ENCODE measurements around the gene ASIC3.

ASIC3 gene

DNA sequence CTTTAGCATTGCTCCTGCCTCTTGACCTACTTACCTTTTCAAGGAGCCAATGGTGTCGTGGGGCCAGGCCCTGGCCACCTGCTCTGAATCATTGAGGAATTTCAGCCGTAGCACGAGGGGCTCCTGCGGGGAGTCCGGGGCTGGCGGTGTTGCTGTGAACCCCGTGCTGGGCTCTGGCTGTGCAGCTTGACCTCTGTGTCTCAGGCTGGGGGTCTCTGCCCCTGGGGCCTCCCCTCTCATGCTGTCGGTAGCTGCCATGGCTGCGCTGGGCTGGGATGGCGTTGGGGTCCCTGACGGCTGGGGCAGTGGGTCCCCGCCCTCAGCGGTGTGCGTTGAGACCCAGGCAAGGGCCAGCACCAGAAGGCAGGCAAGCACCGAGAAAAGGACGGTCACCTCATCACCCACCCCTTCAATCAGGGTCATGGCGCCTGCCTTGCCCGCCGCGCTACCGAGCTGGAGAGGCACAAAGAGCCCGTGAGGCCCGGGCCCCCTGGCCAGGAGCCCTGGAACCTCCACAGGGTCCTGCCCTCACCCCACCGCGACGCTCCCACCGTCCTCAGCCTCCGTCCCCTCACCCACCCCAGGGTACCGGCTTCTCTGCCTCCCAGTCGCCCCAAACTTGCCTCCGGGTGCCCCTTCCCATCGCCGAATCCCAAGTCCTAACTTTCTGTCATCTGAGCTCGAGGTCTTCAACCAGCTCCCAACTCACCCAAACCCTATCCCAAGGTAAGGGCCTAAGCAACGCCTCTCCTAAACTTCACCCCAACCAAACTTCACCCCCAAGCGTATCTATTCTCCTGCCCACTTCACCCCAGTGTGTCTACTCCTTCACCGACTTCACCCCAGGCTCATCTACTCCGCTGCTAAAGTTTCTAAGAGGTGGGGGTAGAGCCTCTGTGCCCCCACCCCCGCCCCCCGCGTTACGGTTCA, 34.1 kb downstream of the ASIC3 start:
- peaks cover 0 to 64% (median 53%) of the 10 kb centered on the region in 4 donors for H3K4me1 ChIP-seq

DNA sequence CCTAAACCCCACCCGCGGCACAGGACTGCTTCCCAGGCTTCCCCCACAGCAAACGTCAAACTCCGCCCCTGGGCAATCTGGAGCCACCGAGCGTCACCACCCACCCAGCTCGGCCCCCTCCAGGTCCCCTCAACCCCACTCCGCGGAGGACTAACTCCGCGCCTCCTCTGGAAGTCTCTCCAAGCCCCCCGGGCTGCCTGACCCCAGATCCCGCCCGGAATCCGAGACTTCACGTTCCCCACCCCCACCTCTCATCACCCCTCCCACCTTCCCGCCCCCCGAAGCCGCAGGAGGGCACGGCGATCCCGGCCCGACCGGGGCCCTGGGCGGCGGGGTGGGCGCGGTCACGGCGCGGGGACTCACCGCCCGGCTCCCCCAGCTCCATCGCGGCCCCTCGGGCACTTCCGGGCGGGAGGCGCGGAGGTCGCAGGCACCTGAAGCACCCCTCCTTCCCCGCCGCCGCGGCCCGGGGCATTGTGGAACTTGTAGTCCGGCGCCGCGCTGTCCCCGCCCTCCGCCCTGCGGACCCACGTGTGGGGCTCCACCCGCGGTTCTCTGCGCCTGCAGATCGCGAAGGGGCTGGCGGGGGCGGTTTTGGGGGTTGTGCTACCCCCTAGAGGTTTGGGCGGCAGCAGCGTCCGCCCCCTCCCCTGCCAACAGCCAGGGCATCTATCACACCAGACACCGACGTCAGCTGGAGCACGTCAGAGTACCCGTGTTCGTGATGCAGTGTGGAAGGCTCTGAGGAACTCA, 34.9 kb downstream of the ASIC3 start, which contains the start of gene TMUB1:
Gene TMUB1 (minus strand): TSS at position 423 of the 753 bp plus-strand sequence. CDS start 930 bp downstream, outside the sequence.
- Histone ChIP-seq H3K9me3 (no peaks in the 10 kb centered on the region), H3K27ac (peak within 1 kb of the TSS; percentile 98 to 99), H3K27me3 (no peaks in the 10 kb centered on the region), H3K36me3 (no peaks in the 10 kb centered on the region), H3K4me3 (peak within 1 kb of the TSS; percentile 89 to 95), H3K4me1 (peaks cover 0 to 64% (median 56%) of the 10 kb centered on the region in 4 donors)
- DNase-seq: peak; percentile 82 to 91
- TF ChIP-seq, protein P1, sequence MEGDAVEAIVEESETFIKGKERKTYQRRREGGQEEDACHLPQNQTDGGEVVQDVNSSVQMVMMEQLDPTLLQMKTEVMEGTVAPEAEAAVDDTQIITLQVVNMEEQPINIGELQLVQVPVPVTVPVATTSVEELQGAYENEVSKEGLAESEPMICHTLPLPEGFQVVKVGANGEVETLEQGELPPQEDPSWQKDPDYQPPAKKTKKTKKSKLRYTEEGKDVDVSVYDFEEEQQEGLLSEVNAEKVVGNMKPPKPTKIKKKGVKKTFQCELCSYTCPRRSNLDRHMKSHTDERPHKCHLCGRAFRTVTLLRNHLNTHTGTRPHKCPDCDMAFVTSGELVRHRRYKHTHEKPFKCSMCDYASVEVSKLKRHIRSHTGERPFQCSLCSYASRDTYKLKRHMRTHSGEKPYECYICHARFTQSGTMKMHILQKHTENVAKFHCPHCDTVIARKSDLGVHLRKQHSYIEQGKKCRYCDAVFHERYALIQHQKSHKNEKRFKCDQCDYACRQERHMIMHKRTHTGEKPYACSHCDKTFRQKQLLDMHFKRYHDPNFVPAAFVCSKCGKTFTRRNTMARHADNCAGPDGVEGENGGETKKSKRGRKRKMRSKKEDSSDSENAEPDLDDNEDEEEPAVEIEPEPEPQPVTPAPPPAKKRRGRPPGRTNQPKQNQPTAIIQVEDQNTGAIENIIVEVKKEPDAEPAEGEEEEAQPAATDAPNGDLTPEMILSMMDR (IDR thresholded peaks at IDR 0.05): no peak
- intact Hi-C loops (cut with DNase I; ENCODE audit: low total_unique reads): no loop called here

More for the DNA sequence above, 34.1 kb downstream of the ASIC3 start:
- intact Hi-C loops (cut with DNase I; ENCODE audit: low total_unique reads): no loop called here
- Histone ChIP-seq H3K36me3 (peaks cover 0 to 3% (median 2%) of the 10 kb centered on the region in 3 donors), H3K27me3 (no peaks in the 10 kb centered on the region), H3K9me3 (no peaks in the 10 kb centered on the region), H3K4me3 (peak overlapping the region; percentile 89 to 95), H3K27ac (peak overlapping the region; percentile 98 to 99)
- peak in 1 of 2 donors; percentile 70 for DNase-seq
- TF ChIP-seq, protein P1 (IDR thresholded peaks at IDR 0.05): no peak

DNA sequence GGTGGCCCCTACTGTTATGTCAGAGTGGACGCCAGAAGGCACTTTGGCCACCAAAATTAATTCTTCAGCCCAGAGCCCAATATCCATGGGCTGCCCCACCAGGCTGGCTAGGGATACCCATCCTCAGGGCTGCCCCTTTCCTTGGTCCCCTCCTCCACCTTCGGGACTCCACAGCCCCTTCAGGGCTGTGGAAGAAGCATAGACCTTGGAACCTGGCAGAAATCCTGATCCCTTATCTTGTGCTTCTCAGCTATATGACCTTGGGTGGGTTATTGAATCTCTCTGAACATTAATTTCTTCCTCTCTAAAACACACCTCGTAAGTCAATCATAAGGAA, 35.5 kb downstream of the ASIC3 start:
- intact Hi-C loops (cut with DNase I; ENCODE audit: low total_unique reads): no loop called here
- no peak for DNase-seq
- Histone ChIP-seq H3K4me1 (peaks cover 0 to 64% (median 54%) of the 10 kb centered on the region in 4 donors), H3K27ac (peak overlapping the region; percentile 98 to 99), H3K4me3 (peak overlapping the region; percentile 89 to 95), H3K27me3 (no peaks in the 10 kb centered on the region), H3K9me3 (no peaks in the 10 kb centered on the region), H3K36me3 (no peaks in the 10 kb centered on the region)
- TF ChIP-seq, protein P1 (IDR thresholded peaks at IDR 0.05): no peak

DNA sequence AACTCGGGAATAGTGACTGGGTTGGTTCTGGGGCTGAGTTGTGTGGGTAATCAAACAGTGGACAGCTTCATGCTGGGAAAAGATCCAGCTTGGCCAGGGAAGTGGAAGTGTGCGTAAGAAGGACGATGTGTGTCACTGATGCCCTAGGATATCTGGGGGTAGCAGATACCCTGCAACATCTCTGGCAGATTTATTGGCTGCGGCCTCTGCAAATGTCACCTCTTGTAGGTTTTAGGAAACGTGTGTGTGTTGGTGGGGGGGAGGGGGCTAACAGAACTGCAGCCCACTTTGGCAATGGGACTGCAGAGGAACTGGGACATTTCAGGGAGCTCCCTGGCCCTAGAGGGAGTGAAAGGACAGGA, 37.0 kb downstream of the ASIC3 start:
- TF ChIP-seq, protein P1 (IDR thresholded peaks at IDR 0.05): no peak
- peak; percentile 16 to 67 for DNase-seq
- Histone ChIP-seq H3K36me3 (no peaks in the 10 kb centered on the region), H3K27me3 (no peaks in the 10 kb centered on the region), H3K9me3 (no peaks in the 10 kb centered on the region), H3K4me3 (peak overlapping the region; percentile 76 to 94), H3K4me1 (peaks cover 0 to 64% (median 47%) of the 10 kb centered on the region in 4 donors), H3K27ac (peak overlapping the region; percentile 82 to 84)
- intact Hi-C loops (cut with DNase I; ENCODE audit: low total_unique reads): no loop called here

DNA sequence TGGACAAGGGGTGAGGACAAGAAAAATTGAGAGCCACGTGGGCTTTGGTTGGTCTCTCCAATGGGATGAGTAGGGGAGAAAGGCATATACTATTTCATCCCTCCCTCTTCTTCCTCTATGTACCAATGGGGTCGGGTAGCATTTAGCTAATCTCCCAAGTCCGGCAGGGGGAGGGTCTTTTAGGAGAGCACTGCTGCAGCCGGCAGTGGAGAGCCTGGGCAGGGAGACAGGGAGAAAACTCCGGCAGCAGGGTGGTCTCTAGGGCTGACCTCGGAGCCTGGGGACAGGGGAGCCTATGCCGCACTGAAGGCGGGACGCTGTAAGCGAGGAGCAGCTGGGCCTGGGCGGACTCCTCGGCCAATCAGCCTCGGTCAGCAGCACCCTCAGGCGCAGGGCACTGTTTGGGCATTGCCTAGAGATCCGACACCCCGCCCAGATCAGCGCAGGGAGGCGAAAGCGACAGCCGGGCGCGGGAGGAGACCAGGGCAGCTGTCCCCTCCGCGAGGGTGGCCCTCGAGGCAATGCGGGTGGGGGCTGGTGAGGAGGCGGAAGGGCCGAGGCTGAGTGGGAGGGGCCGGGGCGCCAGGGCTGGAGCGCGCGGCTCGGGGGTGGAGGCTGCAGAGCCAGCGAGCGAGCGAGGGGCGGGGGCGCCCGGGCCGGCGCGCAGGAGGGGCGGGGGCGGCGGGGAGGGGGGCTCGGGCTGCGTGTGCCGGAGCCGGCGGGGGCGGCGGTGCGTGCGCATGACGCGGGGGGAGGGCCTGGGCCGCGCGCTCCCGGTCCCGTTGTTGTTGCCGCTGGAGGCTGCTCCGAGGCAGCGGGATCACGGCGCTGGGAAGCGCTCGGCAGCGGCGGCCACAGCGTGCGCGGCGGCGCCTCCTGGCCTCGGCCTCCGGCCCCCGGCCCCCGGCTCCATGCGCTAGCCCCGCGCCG, 37.6 kb downstream of the ASIC3 start, which contains the start of gene AGAP3:
Gene AGAP3 (plus strand): TSS at position 785 of the 930 bp plus-strand sequence. CDS start 267 bp downstream, outside the sequence.
- TF ChIP-seq, protein P1 (IDR thresholded peaks at IDR 0.05): no peak
- Histone ChIP-seq H3K4me3 (peak within 1 kb of the TSS; percentile 76 to 94), H3K27ac (peak within 1 kb of the TSS; percentile 82 to 86), H3K4me1 (peaks cover 0 to 69% (median 46%) of the 10 kb centered on the region in 4 donors), H3K9me3 (no peaks in the 10 kb centered on the region), H3K27me3 (no peaks in the 10 kb centered on the region), H3K36me3 (no peaks in the 10 kb centered on the region)
- peak; percentile 89 to 96 for DNase-seq
- intact Hi-C loops (cut with DNase I; ENCODE audit: low total_unique reads): loop anchor here (2.0 kb wide), 2 partner anchors 25 to 27 kb away; partner anchors contain the start of gene SLC4A2
